ENCODE results near the gene RADIL. TPM values are rescaled to one million over a fixed set of nuclear protein-coding genes. Genes with fewer than 3 reads are reported as not detected.

Gene RADIL
- total RNA-seq, 1 experiment from 2014 or later = not detected

DNA sequence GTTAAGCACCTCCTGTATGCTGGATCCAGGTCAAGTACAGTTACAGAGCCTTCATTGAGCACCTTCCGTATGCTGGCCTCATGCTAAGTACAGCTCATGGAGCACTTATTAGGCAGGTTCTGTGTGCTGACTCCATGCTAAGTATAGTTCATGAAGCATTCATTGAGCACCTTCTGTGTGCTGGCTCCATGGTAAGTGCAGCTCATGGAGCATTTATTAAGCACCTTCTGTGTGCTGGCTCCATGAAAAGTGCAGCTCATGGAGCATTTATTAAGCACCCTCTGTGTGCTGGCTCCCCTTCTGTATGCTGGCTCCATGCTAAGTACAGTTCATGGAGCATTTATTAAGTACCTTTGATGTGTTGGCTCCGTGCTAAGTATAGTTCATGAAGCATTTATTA, 44.9 kb upstream of the RADIL start:
- H3K4me3 Mint-ChIP-seq (ENCODE audit: unreplicated experiment) = no peak overlapping the region
- no TSS peak for BruUV-seq (replicated peaks)
- H3K27me3 Mint-ChIP-seq (ENCODE audit: insufficient read depth, unreplicated experiment) = no peaks in the 10 kb centered on the region
- ChIA-PET CTCF (interaction anchor here (0.6 kb wide), 1 partner anchor 19 kb away, joined by 5 read pairs; no protein-coding TSS in a partner anchor), POLR2A (no interaction called here)
- H3K36me3 Mint-ChIP-seq (ENCODE audit: insufficient read depth, unreplicated experiment) = no peaks in the 10 kb centered on the region
- DNase-seq (ENCODE audit: unreplicated experiment) = no peak
- no peaks in the 10 kb centered on the region for H3K9me3 Mint-ChIP-seq (ENCODE audit: unreplicated experiment)
- H3K27ac Mint-ChIP-seq (ENCODE audit: low read depth, unreplicated experiment) = no peak overlapping the region
- intact Hi-C loops (cut with micrococcal nuclease) = no loop called here
- H3K4me1 Mint-ChIP-seq (ENCODE audit: insufficient read depth, unreplicated experiment) = no peaks in the 10 kb centered on the region
- TF ChIP-seq, protein P1, sequence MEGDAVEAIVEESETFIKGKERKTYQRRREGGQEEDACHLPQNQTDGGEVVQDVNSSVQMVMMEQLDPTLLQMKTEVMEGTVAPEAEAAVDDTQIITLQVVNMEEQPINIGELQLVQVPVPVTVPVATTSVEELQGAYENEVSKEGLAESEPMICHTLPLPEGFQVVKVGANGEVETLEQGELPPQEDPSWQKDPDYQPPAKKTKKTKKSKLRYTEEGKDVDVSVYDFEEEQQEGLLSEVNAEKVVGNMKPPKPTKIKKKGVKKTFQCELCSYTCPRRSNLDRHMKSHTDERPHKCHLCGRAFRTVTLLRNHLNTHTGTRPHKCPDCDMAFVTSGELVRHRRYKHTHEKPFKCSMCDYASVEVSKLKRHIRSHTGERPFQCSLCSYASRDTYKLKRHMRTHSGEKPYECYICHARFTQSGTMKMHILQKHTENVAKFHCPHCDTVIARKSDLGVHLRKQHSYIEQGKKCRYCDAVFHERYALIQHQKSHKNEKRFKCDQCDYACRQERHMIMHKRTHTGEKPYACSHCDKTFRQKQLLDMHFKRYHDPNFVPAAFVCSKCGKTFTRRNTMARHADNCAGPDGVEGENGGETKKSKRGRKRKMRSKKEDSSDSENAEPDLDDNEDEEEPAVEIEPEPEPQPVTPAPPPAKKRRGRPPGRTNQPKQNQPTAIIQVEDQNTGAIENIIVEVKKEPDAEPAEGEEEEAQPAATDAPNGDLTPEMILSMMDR (IDR thresholded peaks at IDR 0.05; ENCODE audit: unreplicated experiment) = no peak

DNA sequence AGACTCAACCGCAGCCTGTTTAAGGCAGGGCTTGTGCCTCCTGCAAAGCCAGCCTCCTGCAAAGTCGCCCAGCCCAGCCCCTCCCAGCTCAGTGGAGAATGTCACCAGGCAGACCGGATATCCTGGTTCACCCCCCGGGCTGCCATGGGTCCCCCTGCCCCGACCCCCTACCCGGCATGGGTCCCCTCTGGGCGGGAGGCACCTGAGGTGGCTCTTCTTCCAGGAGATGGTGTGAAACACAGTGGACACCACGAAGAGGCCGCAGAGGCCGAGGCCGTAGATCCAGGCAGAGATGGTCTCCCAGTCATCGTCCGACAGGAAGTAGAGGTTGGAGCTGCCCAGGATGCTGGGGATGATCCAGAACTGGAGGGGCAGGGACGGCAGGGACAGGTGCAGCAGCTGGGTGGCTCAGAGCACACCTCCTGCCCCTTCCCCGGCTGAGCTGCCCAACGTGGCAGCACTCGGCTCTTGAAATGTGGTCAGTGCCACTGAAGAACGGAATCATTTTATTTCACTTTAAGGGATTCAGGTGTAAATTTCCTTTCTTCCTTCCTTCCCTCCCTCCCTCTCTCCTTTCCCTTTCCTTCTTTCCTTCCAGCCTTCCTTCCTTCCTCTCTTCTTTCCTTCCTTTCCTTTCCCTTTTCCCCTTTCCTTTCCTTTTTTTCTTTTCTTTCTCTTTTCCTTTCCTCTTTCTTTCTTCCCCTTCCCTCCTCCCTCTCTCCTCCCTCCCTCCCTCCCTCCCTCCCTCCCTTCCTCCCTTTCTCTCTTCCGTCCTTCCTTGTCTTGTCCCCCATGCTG, 36.7 kb upstream of the RADIL start:
- ChIA-PET POLR2A (no interaction called here), CTCF (no interaction called here)
- Mint-ChIP-seq H3K9me3 (ENCODE audit: unreplicated experiment) (no peaks in the 10 kb centered on the region), H3K36me3 (ENCODE audit: insufficient read depth, unreplicated experiment) (no peaks in the 10 kb centered on the region), H3K4me3 (ENCODE audit: unreplicated experiment) (no peak overlapping the region), H3K27ac (ENCODE audit: low read depth, unreplicated experiment) (no peak overlapping the region), H3K27me3 (ENCODE audit: insufficient read depth, unreplicated experiment) (no peaks in the 10 kb centered on the region), H3K4me1 (ENCODE audit: insufficient read depth, unreplicated experiment) (no peaks in the 10 kb centered on the region)
- BruUV-seq (replicated peaks) = no TSS peak
- intact Hi-C loops (cut with micrococcal nuclease) = no loop called here
- DNase-seq (ENCODE audit: unreplicated experiment) = no peak
- TF ChIP-seq, protein P1 (IDR thresholded peaks at IDR 0.05; ENCODE audit: unreplicated experiment) = no peak

DNA sequence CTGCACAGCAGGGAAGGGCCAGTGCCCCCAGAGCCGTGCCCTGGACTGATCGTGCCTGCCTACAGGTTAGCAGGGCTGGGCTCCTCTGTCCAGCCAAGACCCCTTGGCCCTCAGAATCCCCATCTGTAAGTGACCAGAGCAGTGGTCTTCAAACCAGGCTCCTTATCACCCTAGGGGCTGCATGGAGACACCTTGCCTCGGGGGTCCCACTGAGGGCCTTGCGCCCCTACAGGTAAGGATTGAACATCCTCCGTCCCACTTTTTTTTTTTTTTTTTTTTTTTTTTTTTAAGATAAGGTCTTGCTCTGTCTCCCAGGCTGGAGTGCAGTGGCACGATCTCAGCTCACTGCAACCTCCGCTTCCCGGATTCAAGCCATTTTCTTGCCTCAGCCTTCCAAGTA, 32.6 kb upstream of the RADIL start:
- no TSS peak for BruUV-seq (replicated peaks)
- CTCF ChIA-PET = no interaction called here
- DNase-seq (ENCODE audit: unreplicated experiment) = no peak
- intact Hi-C loops (cut with micrococcal nuclease) = no loop called here
- Mint-ChIP-seq H3K9me3 (ENCODE audit: unreplicated experiment) (no peaks in the 10 kb centered on the region), H3K27ac (ENCODE audit: low read depth, unreplicated experiment) (no peak overlapping the region), H3K4me3 (ENCODE audit: unreplicated experiment) (no peak overlapping the region), H3K36me3 (ENCODE audit: insufficient read depth, unreplicated experiment) (no peaks in the 10 kb centered on the region), H3K4me1 (ENCODE audit: insufficient read depth, unreplicated experiment) (no peaks in the 10 kb centered on the region), H3K27me3 (ENCODE audit: insufficient read depth, unreplicated experiment) (no peaks in the 10 kb centered on the region)
- POLR2A ChIA-PET = no interaction called here
- TF ChIP-seq, protein P1 (IDR thresholded peaks at IDR 0.05; ENCODE audit: unreplicated experiment) = no peak

DNA sequence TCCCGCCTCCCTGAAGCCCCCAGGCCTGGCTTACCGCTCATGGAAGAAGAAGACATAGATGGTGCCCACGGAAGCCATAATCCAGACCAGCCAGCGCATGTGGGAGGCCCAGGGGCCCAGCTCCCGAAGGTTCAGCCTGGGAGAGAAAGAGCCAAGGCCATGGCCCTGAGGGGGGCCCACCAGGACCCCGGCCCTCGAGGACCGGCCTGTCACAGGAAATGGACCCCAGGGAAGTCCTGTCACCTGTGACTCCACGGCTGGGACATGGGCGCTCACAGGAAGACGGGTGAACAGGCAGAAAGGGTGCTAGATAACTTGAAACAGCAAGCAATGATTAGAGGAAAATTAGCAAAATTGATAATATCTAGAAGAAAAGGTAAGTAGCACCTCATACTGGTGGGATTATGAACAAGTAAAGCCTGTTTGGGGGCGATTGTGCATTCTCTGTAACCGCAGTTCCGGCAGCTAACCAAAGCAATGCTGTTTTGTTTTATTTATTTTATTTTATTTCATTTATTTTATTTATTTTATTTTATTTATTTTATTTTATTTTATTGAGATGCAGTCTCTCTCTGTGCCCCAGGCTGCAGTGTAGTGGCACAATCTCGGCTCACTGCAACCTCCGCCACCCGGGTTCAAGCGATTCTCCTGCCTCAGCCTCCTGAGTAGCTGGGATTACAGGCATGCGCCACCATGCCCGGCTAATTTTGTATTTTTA, 27.8 kb upstream of the RADIL start:
- CTCF ChIA-PET = interaction anchor here (1.3 kb wide), 1 partner anchor 12 kb away, joined by 4 read pairs; no protein-coding TSS in a partner anchor
- BruUV-seq (replicated peaks) = no TSS peak
- POLR2A ChIA-PET = no interaction called here

More for the DNA sequence above, 27.8 kb upstream of the RADIL start:
- Mint-ChIP-seq H3K4me1 (ENCODE audit: insufficient read depth, unreplicated experiment) (no peaks in the 10 kb centered on the region), H3K27me3 (ENCODE audit: insufficient read depth, unreplicated experiment) (no peaks in the 10 kb centered on the region), H3K4me3 (ENCODE audit: unreplicated experiment) (no peak overlapping the region), H3K27ac (ENCODE audit: low read depth, unreplicated experiment) (no peak overlapping the region), H3K9me3 (ENCODE audit: unreplicated experiment) (no peaks in the 10 kb centered on the region), H3K36me3 (ENCODE audit: insufficient read depth, unreplicated experiment) (no peaks in the 10 kb centered on the region)
- intact Hi-C loops (cut with micrococcal nuclease) = no loop called here
- TF ChIP-seq, protein P1 (IDR thresholded peaks at IDR 0.05; ENCODE audit: unreplicated experiment) = no peak
- no peak for DNase-seq (ENCODE audit: unreplicated experiment)

Measured in MCF 10A (cell line).